ENCODE results near the gene GATAD2B. TPM values are rescaled to one million over a fixed set of nuclear protein-coding genes. Genes with fewer than 3 reads are reported as not detected.
"Not testable (repeated sequence)": the region's sequence is repeated elsewhere in the genome, so short reads cannot be mapped to it uniquely, and the experiment has no call there.

Gene GATAD2B
- total RNA-seq, 4 donors from 2014 or later: 16.7 to 28.1 (median 20.2) TPM

- no peak overlapping the region for H3K4me3 ChIP-seq
- intact Hi-C loops (cut with DNase I; ENCODE audit: low total_unique reads): no loop called here
- 93 to 94% methylated on average over 2 to 6 of the region's 6 CpGs for WGBS, 2 donors (ENCODE audit: low coverage in 1 of 2)
- peaks cover 0 to 15% (median 0%) of the 10 kb centered on the region in 4 donors for H3K4me1 ChIP-seq
- H3K36me3 ChIP-seq: peaks cover 0 to 4% (median 0%) of the 10 kb centered on the region in 4 donors
- no peak overlapping the region for H3K27ac ChIP-seq
- no peak for DNase-seq
- H3K9me3 ChIP-seq: no peaks in the 10 kb centered on the region
- in situ Hi-C loops (cut with MboI; ENCODE audit: low pct_ligation_motif_present in 1 of 4, low pct_unique_long_range_greater_than_20kb in 1 of 4, low sequenced_read_pairs in 3 of 4): loop anchor here in 1 of 4 donors (25.0 kb wide), 1 partner anchor 96 kb away; no protein-coding TSS in a partner anchor
- H3K27me3 ChIP-seq: no peaks in the 10 kb centered on the region
- TF ChIP-seq POLR2A (IDR thresholded peaks at IDR 0.05) (no peak), POLR2AphosphoS5 (IDR thresholded peaks at IDR 0.05) (no peak), EP300 (IDR thresholded peaks at IDR 0.05; ENCODE audit: low read depth) (no peak)
- TF ChIP-seq, protein P1, sequence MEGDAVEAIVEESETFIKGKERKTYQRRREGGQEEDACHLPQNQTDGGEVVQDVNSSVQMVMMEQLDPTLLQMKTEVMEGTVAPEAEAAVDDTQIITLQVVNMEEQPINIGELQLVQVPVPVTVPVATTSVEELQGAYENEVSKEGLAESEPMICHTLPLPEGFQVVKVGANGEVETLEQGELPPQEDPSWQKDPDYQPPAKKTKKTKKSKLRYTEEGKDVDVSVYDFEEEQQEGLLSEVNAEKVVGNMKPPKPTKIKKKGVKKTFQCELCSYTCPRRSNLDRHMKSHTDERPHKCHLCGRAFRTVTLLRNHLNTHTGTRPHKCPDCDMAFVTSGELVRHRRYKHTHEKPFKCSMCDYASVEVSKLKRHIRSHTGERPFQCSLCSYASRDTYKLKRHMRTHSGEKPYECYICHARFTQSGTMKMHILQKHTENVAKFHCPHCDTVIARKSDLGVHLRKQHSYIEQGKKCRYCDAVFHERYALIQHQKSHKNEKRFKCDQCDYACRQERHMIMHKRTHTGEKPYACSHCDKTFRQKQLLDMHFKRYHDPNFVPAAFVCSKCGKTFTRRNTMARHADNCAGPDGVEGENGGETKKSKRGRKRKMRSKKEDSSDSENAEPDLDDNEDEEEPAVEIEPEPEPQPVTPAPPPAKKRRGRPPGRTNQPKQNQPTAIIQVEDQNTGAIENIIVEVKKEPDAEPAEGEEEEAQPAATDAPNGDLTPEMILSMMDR (IDR thresholded peaks at IDR 0.05): no peak
Measured at GRCh38 chr1:153908071-153908470, 14.7 kb downstream of the GATAD2B start.

- Histone ChIP-seq H3K27ac (no peak overlapping the region), H3K4me3 (no peak overlapping the region), H3K4me1 (peaks cover 0 to 15% (median 0%) of the 10 kb centered on the region in 4 donors), H3K27me3 (no peaks in the 10 kb centered on the region), H3K9me3 (no peaks in the 10 kb centered on the region), H3K36me3 (peaks cover 0 to 4% (median 0%) of the 10 kb centered on the region in 4 donors)
- WGBS, 2 donors (ENCODE audit: low coverage in 1 of 2): 88 to 90% methylated on average over 6 of the region's 6 CpGs
- TF ChIP-seq POLR2A (IDR thresholded peaks at IDR 0.05) (no peak), EP300 (IDR thresholded peaks at IDR 0.05; ENCODE audit: low read depth) (no peak)
- TF ChIP-seq, protein P1 (IDR thresholded peaks at IDR 0.05): no peak
- no peak for DNase-seq
- in situ Hi-C loops (cut with MboI; ENCODE audit: low pct_ligation_motif_present in 1 of 4, low pct_unique_long_range_greater_than_20kb in 1 of 4, low sequenced_read_pairs in 3 of 4): loop anchor here in 1 of 4 donors (25.0 kb wide), 1 partner anchor 95 kb away; no protein-coding TSS in a partner anchor
- intact Hi-C loops (cut with DNase I; ENCODE audit: low total_unique reads): no loop called here
Measured at GRCh38 chr1:153907134-153907533, 15.6 kb downstream of the GATAD2B start.

DNA sequence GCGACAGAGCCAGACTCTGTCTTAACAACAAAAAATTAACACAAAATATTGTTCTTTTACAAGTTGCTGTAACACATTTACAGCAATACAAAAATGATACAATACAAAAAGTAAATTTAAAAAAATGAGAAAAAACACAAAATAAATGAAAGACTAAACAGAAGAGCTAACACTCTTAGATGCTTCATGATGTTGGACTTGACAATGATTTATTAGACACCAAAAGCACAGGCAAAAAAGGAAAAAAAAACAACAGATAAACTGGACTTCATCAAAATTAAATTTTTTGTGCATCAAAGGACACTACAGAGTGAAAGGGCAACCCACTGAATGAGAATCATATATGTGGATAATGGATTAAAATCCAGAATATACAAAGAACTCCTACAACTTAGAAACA is 16.4 kb downstream of the GATAD2B start:
- 83 to 96% methylated on average over 1 of the region's 1 CpG for WGBS, 2 donors (ENCODE audit: low coverage in 1 of 2)
- no peak for DNase-seq
- no peak overlapping the region for H3K4me3 ChIP-seq
- TF ChIP-seq, protein P1 (IDR thresholded peaks at IDR 0.05): no peak
- TF ChIP-seq EP300 (IDR thresholded peaks at IDR 0.05; ENCODE audit: low read depth): no peak
- no peak for TF ChIP-seq POLR2A (IDR thresholded peaks at IDR 0.05)
- no peaks in the 10 kb centered on the region for H3K27me3 ChIP-seq
- H3K36me3 ChIP-seq: peaks cover 0 to 4% (median 0%) of the 10 kb centered on the region in 4 donors
- no peaks in the 10 kb centered on the region for H3K9me3 ChIP-seq
- intact Hi-C loops (cut with DNase I; ENCODE audit: low total_unique reads) (no loop called here), in situ Hi-C loops (cut with MboI; ENCODE audit: low pct_ligation_motif_present in 1 of 4, low pct_unique_long_range_greater_than_20kb in 1 of 4, low sequenced_read_pairs in 3 of 4) (loop anchor here in 1 of 4 donors (25.0 kb wide), 1 partner anchor 94 kb away; no protein-coding TSS in a partner anchor)
- H3K4me1 ChIP-seq: peaks cover 0 to 15% (median 0%) of the 10 kb centered on the region in 4 donors
- no peak overlapping the region for H3K27ac ChIP-seq

DNA sequence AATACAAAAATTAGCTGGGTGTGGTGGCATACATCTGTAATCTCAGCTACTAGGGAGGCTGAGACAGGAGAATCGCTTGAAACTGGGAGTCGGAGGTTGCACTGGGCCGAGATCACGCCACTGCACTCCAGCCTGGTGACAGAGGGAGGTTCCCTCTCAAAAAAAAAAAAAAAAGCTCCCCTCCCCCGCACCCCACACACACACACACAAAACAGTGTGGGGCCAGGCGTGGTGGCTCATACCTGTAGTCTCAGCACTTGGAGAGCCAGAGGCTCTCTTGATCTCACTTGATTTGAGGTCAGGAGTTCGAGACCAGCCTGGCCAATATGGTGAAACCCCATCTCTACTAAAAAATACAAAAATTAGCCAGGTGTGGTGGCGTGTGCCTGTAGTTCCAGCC is 16.9 kb downstream of the GATAD2B start:
- H3K4me3 ChIP-seq; DNase-seq; intact Hi-C loops (cut with DNase I; ENCODE audit: low total_unique reads); H3K9me3 ChIP-seq; H3K27me3 ChIP-seq; H3K27ac ChIP-seq; H3K36me3 ChIP-seq: not testable (repeated sequence)
- in situ Hi-C loops (cut with MboI; ENCODE audit: low pct_ligation_motif_present in 1 of 4, low pct_unique_long_range_greater_than_20kb in 1 of 4, low sequenced_read_pairs in 3 of 4): loop anchor here in 1 of 4 donors (25.0 kb wide), 1 partner anchor 94 kb away; no protein-coding TSS in a partner anchor
- H3K4me1 ChIP-seq: peaks cover 0 to 14% (median 0%) of the 10 kb centered on the region in 4 donors
- WGBS, 2 donors (ENCODE audit: low coverage in 1 of 2): 90% methylated on average over 8 of the region's 8 CpGs; no CpG with 5 or more reads in 1 of the 2 donors
